ENCODE data around the gene MUC5AC. TPM values are rescaled to one million over a fixed set of nuclear protein-coding genes. Genes with fewer than 3 reads are reported as not detected.

Gene MUC5AC
- total and polyA plus RNA-seq, 2 of the 13 experiments (the other 11 are each of a cell fraction or from before 2014, with no cell fraction given) = under 0.01 TPM; not detected in 1

DNA sequence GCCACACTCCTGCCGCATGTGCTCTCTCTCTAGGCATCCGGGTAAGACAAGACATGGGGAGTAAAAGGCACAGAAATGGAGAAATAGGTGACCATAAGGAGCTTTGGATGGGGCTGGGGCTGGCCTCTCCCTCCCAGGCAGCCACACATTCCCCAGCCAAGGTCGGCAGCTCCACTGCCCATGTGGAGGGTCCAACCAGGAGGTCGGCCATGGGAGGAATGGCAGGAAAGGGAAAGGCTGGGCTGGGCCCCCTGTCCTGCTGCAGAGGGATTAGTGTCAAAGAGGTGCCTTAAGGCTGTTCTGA is 460 bp upstream of the MUC5AC start:
- Histone ChIP-seq H2AFZ (ENCODE audit: low read length) (no peak overlapping the region), H3K79me2 (ENCODE audit: insufficient read depth, low read length) (no peaks in the 10 kb centered on the region), H4K20me1 (ENCODE audit: insufficient read depth, low read length) (no peaks in the 10 kb centered on the region), H3K4me2 (ENCODE audit: low read depth, low read length) (no peak overlapping the region), H3K27me3 (ENCODE audit: control insufficient read depth in 1 of 2, insufficient read depth in 2 of 2, low read length in 2 of 2) (peaks cover 22 to 59% of the 10 kb centered on the region in 2 experiments; a peak in 4 of 5 replicates), H3K36me3 (replicated peaks in 1 of 2; ENCODE audit: control insufficient read depth in 1 of 2, insufficient read depth in 2 of 2, low read length in 2 of 2) (no peaks in the 10 kb centered on the region), H3K9ac (ENCODE audit: insufficient read depth, low read depth, low read length) (no peak overlapping the region), H3K9me3 (ENCODE audit: low read length) (no peaks in the 10 kb centered on the region), H3K4me1 (ENCODE audit: insufficient read depth, low read length) (peaks cover 21% of the 10 kb centered on the region), H3K4me3 (replicated peaks in 1 of 3; ENCODE audit: insufficient read depth in 1 of 3, low read depth in 2 of 3, low read length in 3 of 3) (no peak overlapping the region), H3K27ac (ENCODE audit: extremely low read length, insufficient read depth, low read length) (no peak overlapping the region)
- intact Hi-C loops (cut with micrococcal nuclease; ENCODE audit: unreplicated experiment) (no loop called here), in situ Hi-C loops (cut with HindIII; ENCODE audit: extremely low pct_ligation_motif_present, low pct_unique_long_range_greater_than_20kb) (no loop called here)
- no TSS peak for BruUV-seq (replicated peaks)
- no peak for ATAC-seq
- FAIRE-seq = no peak
- ChIA-PET CTCF (ENCODE audit: low intra/inter-chr PET ratio, low total read pairs) (no interaction called here), POLR2A (no interaction called here)
- DNase-seq (ENCODE audit: low spot score) = no peak
- 13% methylated on average over 4 of the region's 4 CpGs for WGBS (ENCODE audit: low lambda C conversion rate)
- TF ChIP-seq SRF (IDR thresholded peaks at IDR 0.05; ENCODE audit: low read depth, low read length) = no peak
- TF ChIP-seq, protein P1, sequence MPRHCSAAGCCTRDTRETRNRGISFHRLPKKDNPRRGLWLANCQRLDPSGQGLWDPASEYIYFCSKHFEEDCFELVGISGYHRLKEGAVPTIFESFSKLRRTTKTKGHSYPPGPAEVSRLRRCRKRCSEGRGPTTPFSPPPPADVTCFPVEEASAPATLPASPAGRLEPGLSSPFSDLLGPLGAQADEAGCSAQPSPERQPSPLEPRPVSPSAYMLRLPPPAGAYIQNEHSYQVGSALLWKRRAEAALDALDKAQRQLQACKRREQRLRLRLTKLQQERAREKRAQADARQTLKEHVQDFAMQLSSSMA (CRISPR knock-in tag; IDR thresholded peaks at IDR 0.05) = no peak
- no peak for TF ChIP-seq PRPF4 (IDR thresholded peaks at IDR 0.05; ENCODE audit: low read depth, low read length, poor library complexity, severe bottlenecking)
- no peak for TF ChIP-seq SIN3B (IDR thresholded peaks at IDR 0.05; ENCODE audit: low read length)
- TF ChIP-seq NCOA2 (CRISPR knock-in tag; IDR thresholded peaks at IDR 0.05) = no peak
- no peak for TF ChIP-seq RNF2 (conservative IDR thresholded peaks at IDR 0.05; ENCODE audit: low read depth)
- TF ChIP-seq, protein P2, sequence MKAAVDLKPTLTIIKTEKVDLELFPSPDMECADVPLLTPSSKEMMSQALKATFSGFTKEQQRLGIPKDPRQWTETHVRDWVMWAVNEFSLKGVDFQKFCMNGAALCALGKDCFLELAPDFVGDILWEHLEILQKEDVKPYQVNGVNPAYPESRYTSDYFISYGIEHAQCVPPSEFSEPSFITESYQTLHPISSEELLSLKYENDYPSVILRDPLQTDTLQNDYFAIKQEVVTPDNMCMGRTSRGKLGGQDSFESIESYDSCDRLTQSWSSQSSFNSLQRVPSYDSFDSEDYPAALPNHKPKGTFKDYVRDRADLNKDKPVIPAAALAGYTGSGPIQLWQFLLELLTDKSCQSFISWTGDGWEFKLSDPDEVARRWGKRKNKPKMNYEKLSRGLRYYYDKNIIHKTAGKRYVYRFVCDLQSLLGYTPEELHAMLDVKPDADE (CRISPR knock-in tag; IDR thresholded peaks at IDR 0.05) = no peak
- TF ChIP-seq, protein P3, sequence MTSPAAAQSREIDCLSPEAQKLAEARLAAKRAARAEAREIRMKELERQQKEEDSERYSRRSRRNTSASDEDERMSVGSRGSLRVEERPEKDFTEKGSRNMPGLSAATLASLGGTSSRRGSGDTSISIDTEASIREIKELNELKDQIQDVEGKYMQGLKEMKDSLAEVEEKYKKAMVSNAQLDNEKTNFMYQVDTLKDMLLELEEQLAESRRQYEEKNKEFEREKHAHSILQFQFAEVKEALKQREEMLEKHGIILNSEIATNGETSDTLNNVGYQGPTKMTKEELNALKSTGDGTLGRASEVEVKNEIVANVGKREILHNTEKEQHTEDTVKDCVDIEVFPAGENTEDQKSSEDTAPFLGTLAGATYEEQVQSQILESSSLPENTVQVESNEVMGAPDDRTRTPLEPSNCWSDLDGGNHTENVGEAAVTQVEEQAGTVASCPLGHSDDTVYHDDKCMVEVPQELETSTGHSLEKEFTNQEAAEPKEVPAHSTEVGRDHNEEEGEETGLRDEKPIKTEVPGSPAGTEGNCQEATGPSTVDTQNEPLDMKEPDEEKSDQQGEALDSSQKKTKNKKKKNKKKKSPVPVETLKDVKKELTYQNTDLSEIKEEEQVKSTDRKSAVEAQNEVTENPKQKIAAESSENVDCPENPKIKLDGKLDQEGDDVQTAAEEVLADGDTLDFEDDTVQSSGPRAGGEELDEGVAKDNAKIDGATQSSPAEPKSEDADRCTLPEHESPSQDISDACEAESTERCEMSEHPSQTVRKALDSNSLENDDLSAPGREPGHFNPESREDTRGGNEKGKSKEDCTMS (CRISPR knock-in tag; conservative IDR thresholded peaks at IDR 0.05) = no peak
- TF ChIP-seq, protein P4, sequence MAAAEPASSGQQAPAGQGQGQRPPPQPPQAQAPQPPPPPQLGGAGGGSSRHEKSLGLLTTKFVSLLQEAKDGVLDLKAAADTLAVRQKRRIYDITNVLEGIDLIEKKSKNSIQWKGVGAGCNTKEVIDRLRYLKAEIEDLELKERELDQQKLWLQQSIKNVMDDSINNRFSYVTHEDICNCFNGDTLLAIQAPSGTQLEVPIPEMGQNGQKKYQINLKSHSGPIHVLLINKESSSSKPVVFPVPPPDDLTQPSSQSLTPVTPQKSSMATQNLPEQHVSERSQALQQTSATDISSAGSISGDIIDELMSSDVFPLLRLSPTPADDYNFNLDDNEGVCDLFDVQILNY (CRISPR knock-in tag; conservative IDR thresholded peaks at IDR 0.05) = no peak
- TF ChIP-seq, protein P5, sequence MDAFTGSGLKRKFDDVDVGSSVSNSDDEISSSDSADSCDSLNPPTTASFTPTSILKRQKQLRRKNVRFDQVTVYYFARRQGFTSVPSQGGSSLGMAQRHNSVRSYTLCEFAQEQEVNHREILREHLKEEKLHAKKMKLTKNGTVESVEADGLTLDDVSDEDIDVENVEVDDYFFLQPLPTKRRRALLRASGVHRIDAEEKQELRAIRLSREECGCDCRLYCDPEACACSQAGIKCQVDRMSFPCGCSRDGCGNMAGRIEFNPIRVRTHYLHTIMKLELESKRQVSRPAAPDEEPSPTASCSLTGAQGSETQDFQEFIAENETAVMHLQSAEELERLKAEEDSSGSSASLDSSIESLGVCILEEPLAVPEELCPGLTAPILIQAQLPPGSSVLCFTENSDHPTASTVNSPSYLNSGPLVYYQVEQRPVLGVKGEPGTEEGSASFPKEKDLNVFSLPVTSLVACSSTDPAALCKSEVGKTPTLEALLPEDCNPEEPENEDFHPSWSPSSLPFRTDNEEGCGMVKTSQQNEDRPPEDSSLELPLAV (CRISPR knock-in tag; conservative IDR thresholded peaks at IDR 0.05; ENCODE audit: low read depth) = no peak
- TF ChIP-seq, protein P6, sequence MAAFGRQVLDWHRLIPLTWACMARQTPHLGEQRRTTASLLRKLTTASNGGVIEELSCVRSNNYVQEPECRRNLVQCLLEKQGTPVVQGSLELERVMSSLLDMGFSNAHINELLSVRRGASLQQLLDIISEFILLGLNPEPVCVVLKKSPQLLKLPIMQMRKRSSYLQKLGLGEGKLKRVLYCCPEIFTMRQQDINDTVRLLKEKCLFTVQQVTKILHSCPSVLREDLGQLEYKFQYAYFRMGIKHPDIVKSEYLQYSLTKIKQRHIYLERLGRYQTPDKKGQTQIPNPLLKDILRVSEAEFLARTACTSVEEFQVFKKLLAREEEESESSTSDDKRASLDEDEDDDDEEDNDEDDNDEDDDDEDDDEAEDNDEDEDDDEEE (CRISPR knock-in tag; IDR thresholded peaks at IDR 0.05) = no peak
- TF ChIP-seq, protein P7, sequence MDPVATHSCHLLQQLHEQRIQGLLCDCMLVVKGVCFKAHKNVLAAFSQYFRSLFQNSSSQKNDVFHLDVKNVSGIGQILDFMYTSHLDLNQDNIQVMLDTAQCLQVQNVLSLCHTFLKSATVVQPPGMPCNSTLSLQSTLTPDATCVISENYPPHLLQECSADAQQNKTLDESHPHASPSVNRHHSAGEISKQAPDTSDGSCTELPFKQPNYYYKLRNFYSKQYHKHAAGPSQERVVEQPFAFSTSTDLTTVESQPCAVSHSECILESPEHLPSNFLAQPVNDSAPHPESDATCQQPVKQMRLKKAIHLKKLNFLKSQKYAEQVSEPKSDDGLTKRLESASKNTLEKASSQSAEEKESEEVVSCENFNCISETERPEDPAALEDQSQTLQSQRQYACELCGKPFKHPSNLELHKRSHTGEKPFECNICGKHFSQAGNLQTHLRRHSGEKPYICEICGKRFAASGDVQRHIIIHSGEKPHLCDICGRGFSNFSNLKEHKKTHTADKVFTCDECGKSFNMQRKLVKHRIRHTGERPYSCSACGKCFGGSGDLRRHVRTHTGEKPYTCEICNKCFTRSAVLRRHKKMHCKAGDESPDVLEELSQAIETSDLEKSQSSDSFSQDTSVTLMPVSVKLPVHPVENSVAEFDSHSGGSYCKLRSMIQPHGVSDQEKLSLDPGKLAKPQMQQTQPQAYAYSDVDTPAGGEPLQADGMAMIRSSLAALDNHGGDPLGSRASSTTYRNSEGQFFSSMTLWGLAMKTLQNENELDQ (CRISPR knock-in tag; IDR thresholded peaks at IDR 0.05; ENCODE audit: borderline replicate concordance) = no peak
- TF ChIP-seq ZSCAN12 (CRISPR knock-in tag; IDR thresholded peaks at IDR 0.05) = no peak
- TF ChIP-seq RBFOX2 (IDR thresholded peaks at IDR 0.05; ENCODE audit: low read depth, low read length) = no peak
- no peak for TF ChIP-seq ZNF564 (CRISPR knock-in tag; IDR thresholded peaks at IDR 0.05)
- no peak for TF ChIP-seq TBP (CRISPR knock-in tag; IDR thresholded peaks at IDR 0.05)

All from HepG2 (cell line).